Gastroesophageal sphincter (tissue), 3 donors: Measurements from ENCODE around the gene CYP26B1.

Experiments
- CTCF ChIP-seq, 4 experiments: fragments of 200-600 bp in 2 of 4; fragments of 450-650 bp in 2 of 4; sonication (generic) in 1 of 4; IDR thresholded peaks; one replicate each; pipeline ENCODE4 v1.5.1; 2017 to 2019; ENCODE audit warnings: antibody characterized with exemption in 4 of 4, mild to moderate bottlenecking in 2 of 4, moderate library complexity in 2 of 4
- POLR2A ChIP-seq, 2 donors: fragments of 450-650 bp; IDR thresholded peaks; one replicate each; pipeline ENCODE4 v1.6.1; 2017; ENCODE audit warnings: antibody characterized with exemption in 2 of 2, mild to moderate bottlenecking in 2 of 2, moderate library complexity in 1 of 2

GRCh38 chr2:72141881-72142451 is 5.7 kb downstream of the CYP26B1 start:
- TF ChIP-seq POLR2A (IDR thresholded peaks at IDR 0.05) (no peak), CTCF (IDR thresholded peaks at IDR 0.05) (no peak)
